ENCODE measurements around the gene OR56A1. TPM values are rescaled to one million over a fixed set of nuclear protein-coding genes. Genes with fewer than 3 reads are reported as not detected.
"Not testable (repeated sequence)": the region's sequence is repeated elsewhere in the genome, so short reads cannot be mapped to it uniquely, and the experiment has no call there.

OR56A1 gene
- polyA plus RNA-seq: not detected

GRCh38 chr11:6030708-6031405 is at the start of gene OR56A1:
Gene OR56A1 (minus strand): TSS chr11:6030758. CDS start chr11:6027692, 3,066 bp downstream.
- H3K27ac ChIP-seq (ENCODE audit: low read depth, low read length): no peak within 1 kb of the TSS
- 72 to 87% (median 74%) methylated on average over 1 of the region's 1 CpG for WGBS, 3 donors

GRCh38 chr11:6079463-6079862 is 48.9 kb upstream of the OR56A1 start:
- H3K27ac ChIP-seq (ENCODE audit: low read depth, low read length): no peak overlapping the region
- 59 to 70% (median 63%) methylated on average over 4 of the region's 4 CpGs for WGBS, 3 donors

GRCh38 chr11:6077723-6078122 is 47.2 kb upstream of the OR56A1 start:
- WGBS, 3 donors: 86 to 95% (median 95%) methylated on average over 6 of the region's 6 CpGs
- H3K27ac ChIP-seq (ENCODE audit: low read depth, low read length): no peak overlapping the region

GRCh38 chr11:6076443-6076842 is 45.9 kb upstream of the OR56A1 start:
- WGBS, 3 donors: 59 to 95% (median 76%) methylated on average over 2 of the region's 2 CpGs
- not testable (repeated sequence) for H3K27ac ChIP-seq (ENCODE audit: low read depth, low read length)

GRCh38 chr11:6067502-6067901 is 36.9 kb upstream of the OR56A1 start:
- 61 to 73% (median 72%) methylated on average over 4 of the region's 4 CpGs for WGBS, 3 donors

GRCh38 chr11:6062691-6063358 is 32.3 kb upstream of the OR56A1 start:
- 61 to 80% (median 65%) methylated on average over 5 of the region's 5 CpGs for WGBS, 3 donors
- no peak overlapping the region for H3K27ac ChIP-seq (ENCODE audit: low read depth, low read length)

More at GRCh38 chr11:6067502-6067901, 36.9 kb upstream of the OR56A1 start:
- H3K27ac ChIP-seq (ENCODE audit: low read depth, low read length): no peak overlapping the region

- WGBS, 3 donors: 58 to 65% (median 60%) methylated on average over 3 of the region's 3 CpGs
Measured at GRCh38 chr11:6061475-6061874, 30.9 kb upstream of the OR56A1 start.

GRCh38 chr11:6057452-6057851 is 26.9 kb upstream of the OR56A1 start:
- WGBS, 3 donors: 67 to 76% (median 73%) methylated on average over 8 of the region's 8 CpGs
- no peak overlapping the region for H3K27ac ChIP-seq (ENCODE audit: low read depth, low read length)

More at GRCh38 chr11:6061475-6061874, 30.9 kb upstream of the OR56A1 start:
- H3K27ac ChIP-seq (ENCODE audit: low read depth, low read length): no peak overlapping the region

GRCh38 chr11:6055569-6055968 is 25.0 kb upstream of the OR56A1 start:
- no peak overlapping the region for H3K27ac ChIP-seq (ENCODE audit: low read depth, low read length)

- no peak overlapping the region for H3K27ac ChIP-seq (ENCODE audit: low read depth, low read length)
- 47 to 79% (median 72%) methylated on average over 3 of the region's 3 CpGs for WGBS, 3 donors
Measured at GRCh38 chr11:6052374-6052773, 21.8 kb upstream of the OR56A1 start.

GRCh38 chr11:6040874-6041273 is 10.3 kb upstream of the OR56A1 start:
- no peak overlapping the region for H3K27ac ChIP-seq (ENCODE audit: low read depth, low read length)
- 28 to 47% (median 43%) methylated on average over 4 of the region's 4 CpGs for WGBS, 3 donors

GRCh38 chr11:6027501-6027900 is 3.1 kb downstream of the OR56A1 start:
- H3K27ac ChIP-seq (ENCODE audit: low read depth, low read length): no peak overlapping the region
- WGBS, 3 donors: 70 to 93% (median 92%) methylated on average over 1 of the region's 1 CpG

GRCh38 chr11:6025056-6025455 is 5.5 kb downstream of the OR56A1 start:
- no peak overlapping the region for H3K27ac ChIP-seq (ENCODE audit: low read depth, low read length)
- 47 to 68% (median 66%) methylated on average over 2 of the region's 2 CpGs for WGBS, 3 donors

GRCh38 chr11:6022956-6023355 is 7.6 kb downstream of the OR56A1 start:
- no peak overlapping the region for H3K27ac ChIP-seq (ENCODE audit: low read depth, low read length)
- WGBS, 3 donors: 0 to 4% (median 1%) methylated on average over 4 of the region's 4 CpGs

GRCh38 chr11:6013042-6013441 is 17.5 kb downstream of the OR56A1 start:
- 80 to 94% (median 81%) methylated on average over 3 of the region's 3 CpGs for WGBS, 3 donors
- H3K27ac ChIP-seq (ENCODE audit: low read depth, low read length): no peak overlapping the region

GRCh38 chr11:6012035-6012668 is 18.4 kb downstream of the OR56A1 start:
- 69 to 73% (median 69%) methylated on average over 4 of the region's 4 CpGs for WGBS, 3 donors
- no peak overlapping the region for H3K27ac ChIP-seq (ENCODE audit: low read depth, low read length)

GRCh38 chr11:6006846-6007245 is 23.7 kb downstream of the OR56A1 start, which contains the start of gene OR56A4:
Gene OR56A4 (minus strand): TSS chr11:6006946. CDS start chr11:6002992, 3,954 bp downstream.
- H3K27ac ChIP-seq (ENCODE audit: low read depth, low read length): no peak within 1 kb of the TSS

GRCh38 chr11:6006395-6006794 is 24.2 kb downstream of the OR56A1 start:
- H3K27ac ChIP-seq (ENCODE audit: low read depth, low read length): no peak overlapping the region

GRCh38 chr11:6002202-6002699 is 28.3 kb downstream of the OR56A1 start:
- 54 to 67% (median 62%) methylated on average over 7 of the region's 7 CpGs for WGBS, 3 donors
- H3K27ac ChIP-seq (ENCODE audit: low read depth, low read length): no peak overlapping the region

Measured in adipose tissue (tissue), 3 donors.